HL-60/S4 treated with retinoic acid at 250 ng/mL for 4 days and 3 days (cell line): Measurements from ENCODE around the gene CCDC92.

Experiments used
- in situ Hi-C: fragments of 300-500 bp; cut with MboI; formaldehyde crosslinking; loops from 2 replicates; pipeline ENCODE4 v1.7.0; 2022; ENCODE audit warnings: low sequenced_read_pairs

CCDC92 gene

GRCh38 chr12:124002021-124002644, 29.5 kb upstream of the CCDC92 start:
- in situ Hi-C loops: no loop called here

- in situ Hi-C loops: no loop called here
Observed at GRCh38 chr12:124001343-124001742, 28.7 kb upstream of the CCDC92 start.

- in situ Hi-C loops: no loop called here
Observed at GRCh38 chr12:124000111-124000510, 27.5 kb upstream of the CCDC92 start.

DNA sequence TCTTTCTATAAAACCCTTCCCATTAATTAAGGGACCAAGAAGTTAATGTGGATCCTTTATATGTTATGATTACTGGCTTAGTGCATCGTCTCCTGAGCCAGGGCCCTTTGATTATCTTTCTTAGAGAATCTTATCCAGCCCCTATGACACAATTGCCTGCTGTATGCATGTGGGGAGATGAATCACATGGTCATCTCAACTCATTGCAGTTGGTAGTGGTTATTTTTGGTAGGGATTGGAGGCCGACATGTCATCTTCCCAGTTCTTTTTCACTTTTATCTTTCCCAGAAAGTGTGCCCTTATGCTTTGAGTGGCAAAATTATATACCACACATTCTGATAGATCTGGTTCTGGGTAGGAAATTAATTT, 26.3 kb upstream of the CCDC92 start:
- in situ Hi-C loops: no loop called here

GRCh38 chr12:123998344-123998990, 25.8 kb upstream of the CCDC92 start:
- in situ Hi-C loops: no loop called here

DNA sequence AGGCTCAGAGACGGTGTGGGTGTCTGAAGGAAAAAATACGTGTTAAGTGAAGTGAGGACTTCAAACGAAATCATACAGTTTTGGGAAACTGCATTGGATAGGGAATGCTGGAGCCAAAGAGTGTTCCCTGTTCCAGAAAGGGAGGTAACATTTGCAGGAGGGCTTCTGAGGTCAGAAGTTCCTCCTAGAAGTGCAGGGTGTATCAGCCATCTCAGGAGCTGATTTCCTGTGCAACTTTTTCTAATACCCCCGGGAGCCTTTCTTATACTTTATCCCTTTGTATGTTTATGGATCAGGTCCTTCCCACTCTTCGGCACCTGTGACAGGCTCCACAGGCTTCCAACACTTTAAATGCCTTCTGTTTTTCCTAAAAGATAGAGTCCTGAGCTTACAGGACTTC, 25.3 kb upstream of the CCDC92 start:
- in situ Hi-C loops: no loop called here

DNA sequence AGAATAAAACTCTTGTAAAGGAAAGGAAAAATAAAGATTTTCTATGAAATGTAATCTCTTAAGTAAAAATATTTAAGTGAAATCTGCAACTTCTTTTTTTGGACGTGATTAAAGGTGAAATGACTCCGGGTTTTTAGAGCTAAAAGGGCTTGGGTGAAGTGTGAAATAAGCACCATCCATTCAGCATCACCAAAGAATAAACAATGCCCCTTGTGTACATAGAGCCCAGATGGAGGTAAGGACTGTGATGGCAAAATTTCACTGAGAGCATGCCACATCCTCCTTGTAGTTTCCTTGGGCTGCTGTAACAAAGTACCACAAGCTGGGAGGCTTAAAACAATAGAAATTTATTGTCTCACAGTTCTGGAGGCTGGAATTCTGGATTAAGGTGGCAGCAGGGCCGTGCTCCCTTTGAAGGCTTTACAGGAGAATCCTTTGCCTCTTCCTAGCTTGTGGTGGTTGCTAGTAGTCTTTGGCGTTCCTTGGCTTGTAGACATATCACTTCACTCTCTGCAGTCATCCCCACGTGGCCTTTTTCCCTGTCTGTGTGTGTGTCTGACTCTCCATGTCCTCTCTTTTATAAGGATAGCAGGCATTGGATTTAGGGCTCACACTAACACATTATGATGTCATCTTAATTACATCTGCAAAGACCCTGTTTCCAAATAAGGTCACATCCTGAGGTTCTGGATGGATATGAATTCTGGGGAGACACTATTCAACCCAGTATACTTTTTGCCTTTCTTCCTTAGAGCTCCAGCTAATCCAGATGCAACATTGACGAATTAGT, 24.6 kb upstream of the CCDC92 start:
- in situ Hi-C loops: no loop called here

GRCh38 chr12:123996581-123996980, 23.9 kb upstream of the CCDC92 start:
- in situ Hi-C loops: no loop called here

DNA sequence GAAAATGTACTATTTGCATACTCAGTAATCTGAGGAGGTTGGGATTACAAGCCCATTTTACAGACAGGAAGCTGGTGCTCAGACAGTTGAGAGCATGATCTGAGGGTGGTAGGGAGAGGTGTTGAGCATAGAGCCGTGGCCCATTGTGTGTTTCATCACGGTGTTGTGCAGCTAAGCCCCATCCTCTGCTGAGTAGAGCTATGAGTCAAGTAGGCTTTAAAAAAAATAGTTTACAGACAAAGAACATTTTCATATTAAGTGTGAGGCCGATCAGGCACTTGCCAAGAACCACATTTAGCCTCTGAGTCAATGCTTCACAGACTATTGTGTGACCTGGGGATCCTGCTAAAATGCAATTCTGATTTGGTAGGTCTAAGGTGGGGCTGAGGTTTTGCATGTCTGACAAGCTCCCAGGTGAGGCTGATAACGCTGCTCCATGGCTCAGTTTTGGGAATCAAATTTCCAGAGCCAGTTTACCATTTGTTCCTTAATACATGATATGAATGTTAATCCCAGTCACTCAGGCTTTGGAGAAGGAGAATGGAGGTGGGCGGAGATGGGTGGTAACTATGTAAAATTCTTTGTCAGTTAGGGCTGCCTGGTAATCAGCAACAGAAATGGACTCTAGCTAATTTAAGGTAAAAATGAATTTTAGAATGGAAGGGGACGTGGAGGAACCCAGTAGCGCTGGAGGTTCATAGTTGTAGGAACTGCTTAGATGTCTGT, 22.6 kb upstream of the CCDC92 start:
- in situ Hi-C loops: no loop called here

DNA sequence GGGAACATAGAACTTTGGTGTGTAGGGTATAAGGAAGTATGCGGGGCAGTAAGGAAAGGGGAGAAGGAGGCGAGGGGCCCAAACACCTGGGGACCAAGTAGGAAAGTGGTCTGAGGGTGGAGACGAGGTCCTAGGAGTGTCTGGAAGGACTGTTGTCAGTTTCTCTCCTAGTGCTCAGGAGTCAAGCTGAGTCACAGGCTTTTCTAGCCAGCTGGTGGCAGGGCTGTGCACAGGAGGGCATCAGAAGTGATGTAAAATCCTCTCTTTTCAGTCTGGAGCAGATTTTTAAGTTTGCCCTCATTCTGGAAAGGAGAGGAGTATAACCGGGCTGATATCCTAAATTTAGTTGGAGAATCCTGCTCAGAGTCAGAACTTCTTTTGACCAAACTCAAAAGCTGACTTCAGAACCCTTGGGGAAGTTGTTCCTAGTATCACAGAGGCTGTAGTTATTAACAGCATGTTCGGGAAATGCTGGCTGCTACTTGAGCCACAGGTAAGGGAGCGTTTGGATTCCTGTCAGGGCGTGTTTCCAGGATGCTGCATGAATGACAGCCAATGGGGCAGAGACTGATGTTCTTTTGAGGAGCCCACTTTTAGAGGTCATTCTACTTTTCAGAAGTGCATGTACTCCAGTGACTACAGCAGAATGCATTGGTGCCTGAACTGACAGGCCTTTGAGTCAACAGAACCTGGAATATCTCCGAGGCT, 19.6 kb upstream of the CCDC92 start:
- in situ Hi-C loops: no loop called here

DNA sequence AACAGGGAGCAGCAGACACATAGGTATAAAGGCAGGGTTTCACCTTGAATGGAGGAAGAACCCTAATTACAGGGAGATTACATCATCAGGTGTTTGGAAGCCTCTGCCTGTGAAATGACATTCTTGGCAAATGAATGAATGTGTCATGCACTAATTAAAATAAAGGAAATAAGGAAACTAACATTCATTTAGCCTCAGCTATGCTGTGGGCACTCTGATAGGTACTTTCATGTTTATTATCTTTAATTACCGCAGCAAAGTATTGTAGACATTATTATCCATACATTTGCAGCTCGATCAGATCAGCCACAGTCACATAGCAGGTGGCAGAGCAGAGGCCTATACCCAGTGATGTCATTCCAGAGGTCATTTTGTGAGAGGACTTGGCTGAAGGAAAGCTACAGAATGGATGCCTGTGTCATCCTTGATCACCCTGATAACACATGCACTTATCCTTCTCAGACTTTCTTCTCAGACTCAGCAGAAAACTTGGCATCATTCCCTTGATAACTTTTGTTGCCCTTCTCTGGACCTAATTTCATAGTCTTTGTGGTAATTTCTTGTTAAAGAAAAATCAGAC, 18.8 kb upstream of the CCDC92 start:
- in situ Hi-C loops: no loop called here

GRCh38 chr12:123990511-123990910, 17.9 kb upstream of the CCDC92 start:
- in situ Hi-C loops: no loop called here

- in situ Hi-C loops: no loop called here
Observed at GRCh38 chr12:123989753-123990152, 17.1 kb upstream of the CCDC92 start.

- in situ Hi-C loops: no loop called here
Observed at GRCh38 chr12:123989168-123989567, 16.5 kb upstream of the CCDC92 start.

GRCh38 chr12:123987022-123987421, 14.4 kb upstream of the CCDC92 start:
- in situ Hi-C loops: no loop called here

GRCh38 chr12:123986374-123986965, 13.8 kb upstream of the CCDC92 start:
- in situ Hi-C loops: no loop called here

DNA sequence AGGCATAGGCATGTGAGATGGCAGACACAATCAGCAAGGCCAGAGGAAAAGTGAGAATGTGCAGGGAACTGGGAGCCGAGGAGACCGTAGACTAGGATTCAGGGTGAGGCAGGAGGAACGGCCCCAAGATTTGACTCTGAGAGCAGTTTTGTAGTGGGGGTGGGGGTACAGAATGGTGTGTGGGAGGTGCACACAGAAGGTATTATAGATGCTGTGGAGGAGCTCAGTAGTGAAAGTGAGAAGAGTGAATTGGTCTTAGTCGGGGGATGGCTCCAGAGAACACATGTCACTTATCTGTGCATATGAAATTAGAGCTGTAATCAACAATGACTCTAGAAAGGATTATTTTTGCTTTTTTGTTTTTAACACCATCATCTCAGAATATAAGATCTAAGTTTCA, 12.3 kb upstream of the CCDC92 start:
- in situ Hi-C loops: no loop called here

GRCh38 chr12:123983822-123984485, 11.3 kb upstream of the CCDC92 start:
- in situ Hi-C loops: no loop called here

GRCh38 chr12:123982269-123982668, 9.6 kb upstream of the CCDC92 start:
- in situ Hi-C loops: no loop called here

- in situ Hi-C loops: no loop called here
Observed at GRCh38 chr12:123979566-123979965, 6.9 kb upstream of the CCDC92 start.
